HG03095 (cell line): Measurements from ENCODE around the gene HS3ST4.

Experiments used
- ATAC-seq: cut with Tn5 transposase; IDR thresholded peaks from one replicate; pipeline ENCODE4 v1.9.1; 2021; ENCODE audit warnings: moderate library complexity; ENCODE audit not compliant: unreplicated experiment

The HS3ST4 gene

GRCh38 chr16:25691519-25692091 is at the start of gene HS3ST4:
TSS of gene HS3ST4 (plus strand) at chr16:25691959.
- no peak for ATAC-seq

GRCh38 chr16:25643633-25644032 is 48.1 kb upstream of the HS3ST4 start:
- ATAC-seq: no peak

- no peak for ATAC-seq
These were observed 35.1 kb upstream of the HS3ST4 start for GRCh38 chr16:25656639-25657038.

- ATAC-seq: no peak
These were observed 14.9 kb upstream of the HS3ST4 start for GRCh38 chr16:25676820-25677219.

- ATAC-seq: no peak
These were observed 12.2 kb upstream of the HS3ST4 start for GRCh38 chr16:25679511-25679910.

GRCh38 chr16:25689137-25689836 is 2.5 kb upstream of the HS3ST4 start:
- ATAC-seq: no peak

GRCh38 chr16:25690552-25691143 is 1.1 kb upstream of the HS3ST4 start:
- no peak for ATAC-seq

- no peak for ATAC-seq
These were observed 587 bp downstream of the HS3ST4 start for GRCh38 chr16:25692351-25692741.

- ATAC-seq: no peak
These were observed 1.2 kb downstream of the HS3ST4 start for GRCh38 chr16:25692742-25693508.

GRCh38 chr16:25693631-25694030 is 1.9 kb downstream of the HS3ST4 start:
- ATAC-seq: no peak

GRCh38 chr16:25699069-25699468 is 7.3 kb downstream of the HS3ST4 start:
- ATAC-seq: no peak

- no peak for ATAC-seq
These were observed 8.8 kb downstream of the HS3ST4 start for GRCh38 chr16:25700547-25700946.

- ATAC-seq: no peak
These were observed 15.8 kb downstream of the HS3ST4 start for GRCh38 chr16:25707553-25707952.

- no peak for ATAC-seq
These were observed 16.3 kb downstream of the HS3ST4 start for GRCh38 chr16:25707982-25708583.

- no peak for ATAC-seq
These were observed 17.5 kb downstream of the HS3ST4 start for GRCh38 chr16:25709213-25709612.

- ATAC-seq: no peak
These were observed 22.2 kb downstream of the HS3ST4 start for GRCh38 chr16:25713785-25714570.

GRCh38 chr16:25716186-25716585 is 24.4 kb downstream of the HS3ST4 start:
- no peak for ATAC-seq

GRCh38 chr16:25721439-25721838 is 29.7 kb downstream of the HS3ST4 start:
- ATAC-seq: no peak

GRCh38 chr16:25726430-25727098 is 34.8 kb downstream of the HS3ST4 start:
- ATAC-seq: no peak
